ENCODE results near the gene UCHL3. TPM values are rescaled to one million over a fixed set of nuclear protein-coding genes. Genes with fewer than 3 reads are reported as not detected.

Gene UCHL3
- total and polyA plus RNA-seq, 10 of the 15 experiments (the other 5 are each of a cell fraction or from before 2014, with no cell fraction given), result 52.5 to 179 (median 104) TPM

DNA sequence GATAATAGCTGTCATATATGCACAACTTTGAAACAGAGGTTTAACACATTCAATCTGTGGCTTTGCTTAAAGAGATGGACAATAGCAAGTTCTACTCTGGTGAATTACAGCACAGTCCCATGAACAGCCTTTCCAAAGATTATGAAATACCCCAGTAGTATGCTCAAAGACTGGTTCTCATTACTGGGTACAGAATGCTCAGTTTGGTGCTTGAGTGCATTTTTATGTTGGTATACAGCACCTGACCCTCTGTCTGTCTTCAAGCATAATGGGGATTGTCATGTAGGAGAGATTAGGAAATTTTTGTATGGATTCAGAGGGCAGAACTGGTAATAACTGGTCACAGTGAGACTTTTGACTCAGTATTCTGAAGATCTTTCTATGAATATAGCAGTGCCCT, 94.1 kb downstream of the UCHL3 start (continued):
- TF ChIP-seq, protein P1, sequence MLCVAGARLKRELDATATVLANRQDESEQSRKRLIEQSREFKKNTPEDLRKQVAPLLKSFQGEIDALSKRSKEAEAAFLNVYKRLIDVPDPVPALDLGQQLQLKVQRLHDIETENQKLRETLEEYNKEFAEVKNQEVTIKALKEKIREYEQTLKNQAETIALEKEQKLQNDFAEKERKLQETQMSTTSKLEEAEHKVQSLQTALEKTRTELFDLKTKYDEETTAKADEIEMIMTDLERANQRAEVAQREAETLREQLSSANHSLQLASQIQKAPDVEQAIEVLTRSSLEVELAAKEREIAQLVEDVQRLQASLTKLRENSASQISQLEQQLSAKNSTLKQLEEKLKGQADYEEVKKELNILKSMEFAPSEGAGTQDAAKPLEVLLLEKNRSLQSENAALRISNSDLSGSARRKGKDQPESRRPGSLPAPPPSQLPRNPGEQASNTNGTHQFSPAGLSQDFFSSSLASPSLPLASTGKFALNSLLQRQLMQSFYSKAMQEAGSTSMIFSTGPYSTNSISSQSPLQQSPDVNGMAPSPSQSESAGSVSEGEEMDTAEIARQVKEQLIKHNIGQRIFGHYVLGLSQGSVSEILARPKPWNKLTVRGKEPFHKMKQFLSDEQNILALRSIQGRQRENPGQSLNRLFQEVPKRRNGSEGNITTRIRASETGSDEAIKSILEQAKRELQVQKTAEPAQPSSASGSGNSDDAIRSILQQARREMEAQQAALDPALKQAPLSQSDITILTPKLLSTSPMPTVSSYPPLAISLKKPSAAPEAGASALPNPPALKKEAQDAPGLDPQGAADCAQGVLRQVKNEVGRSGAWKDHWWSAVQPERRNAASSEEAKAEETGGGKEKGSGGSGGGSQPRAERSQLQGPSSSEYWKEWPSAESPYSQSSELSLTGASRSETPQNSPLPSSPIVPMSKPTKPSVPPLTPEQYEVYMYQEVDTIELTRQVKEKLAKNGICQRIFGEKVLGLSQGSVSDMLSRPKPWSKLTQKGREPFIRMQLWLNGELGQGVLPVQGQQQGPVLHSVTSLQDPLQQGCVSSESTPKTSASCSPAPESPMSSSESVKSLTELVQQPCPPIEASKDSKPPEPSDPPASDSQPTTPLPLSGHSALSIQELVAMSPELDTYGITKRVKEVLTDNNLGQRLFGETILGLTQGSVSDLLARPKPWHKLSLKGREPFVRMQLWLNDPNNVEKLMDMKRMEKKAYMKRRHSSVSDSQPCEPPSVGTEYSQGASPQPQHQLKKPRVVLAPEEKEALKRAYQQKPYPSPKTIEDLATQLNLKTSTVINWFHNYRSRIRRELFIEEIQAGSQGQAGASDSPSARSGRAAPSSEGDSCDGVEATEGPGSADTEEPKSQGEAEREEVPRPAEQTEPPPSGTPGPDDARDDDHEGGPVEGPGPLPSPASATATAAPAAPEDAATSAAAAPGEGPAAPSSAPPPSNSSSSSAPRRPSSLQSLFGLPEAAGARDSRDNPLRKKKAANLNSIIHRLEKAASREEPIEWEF (IDR thresholded peaks at IDR 0.05; ENCODE audit: insufficient replicate concordance, low read depth, low read length), result no peak
- TF ChIP-seq CBFB (IDR thresholded peaks at IDR 0.05; ENCODE audit: low read depth), result no peak
- no peak for TF ChIP-seq ESRRA (IDR thresholded peaks at IDR 0.05; ENCODE audit: low read length)
- no peak for TF ChIP-seq HDAC6 (IDR thresholded peaks at IDR 0.05; ENCODE audit: unreplicated experiment)

- Histone ChIP-seq H2AFZ (ENCODE audit: control insufficient read depth, low read depth, low read length) (no peak overlapping the region), H3K9me3 (replicated peaks; ENCODE audit: control insufficient read depth, insufficient read depth, low read length) (no peaks in the 10 kb centered on the region), H3K36me3 (ENCODE audit: control insufficient read depth in 2 of 2, insufficient read depth in 2 of 2, low read length in 1 of 2) (no peaks in the 10 kb centered on the region; a peak in 1 of 4 replicates), H3K79me2 (ENCODE audit: control insufficient read depth, insufficient read depth, low read length) (no peaks in the 10 kb centered on the region; the same call in none of the 2 replicates), H3K4me1 (ENCODE audit: control insufficient read depth, insufficient read depth, low read length) (peaks cover 24% of the 10 kb centered on the region), H3K27me3 (replicated peaks in 1 of 2; ENCODE audit: control insufficient read depth in 2 of 2, insufficient read depth in 2 of 2, low read length in 1 of 2) (no peaks in the 10 kb centered on the region), H3K4me3 (no peak overlapping the region), H3K9ac (ENCODE audit: control insufficient read depth, insufficient read depth, low read length) (no peak overlapping the region), H3K27ac (ENCODE audit: control insufficient read depth, insufficient read depth) (no peak overlapping the region), H3K4me2 (ENCODE audit: control insufficient read depth, insufficient read depth) (no peak overlapping the region), H4K20me1 (ENCODE audit: control insufficient read depth, insufficient read depth) (no peaks in the 10 kb centered on the region)
- no peak for TF ChIP-seq TAF1 (IDR thresholded peaks at IDR 0.05; ENCODE audit: borderline replicate concordance, low read depth, low read length)
- TF ChIP-seq ZBTB40 (IDR thresholded peaks at IDR 0.05; ENCODE audit: borderline replicate concordance), result no peak
- no peak for TF ChIP-seq SMC3 (IDR thresholded peaks at IDR 0.05; ENCODE audit: borderline replicate concordance, low read length)
- TF ChIP-seq CHD2 (IDR thresholded peaks at IDR 0.05; ENCODE audit: borderline replicate concordance, low read depth, low read length), result no peak
- no peak for TF ChIP-seq HDAC2 (IDR thresholded peaks at IDR 0.05)
- ATAC-seq, result no peak
- WGBS (ENCODE audit: insufficient coverage, insufficient replicate concordance, low lambda C conversion rate, missing lambda C conversion rate), result 93% methylated on average over 3 of the region's 3 CpGs
- FAIRE-seq, result no peak
- POLR2A ChIA-PET, result no interaction called here
- intact Hi-C loops (cut with micrococcal nuclease; ENCODE audit: unreplicated experiment), result loop anchor here (10.0 kb wide), 1 partner anchor 270 kb away; no protein-coding TSS in a partner anchor
- CTCF ChIA-PET, result no interaction called here
- SMC1A ChIA-PET (ENCODE audit: uncharacterized antibody, unreplicated experiment), result interaction anchor here (0.8 kb wide), 1 partner anchor 278 kb away, joined by 3 read pairs; no protein-coding TSS in a partner anchor
- in situ Hi-C loops (cut with MboI), result no loop called here
- BruUV-seq (replicated peaks), result no TSS peak
- RAD21 ChIA-PET (ENCODE audit: unreplicated experiment), result no interaction called here
- no peak for DNase-seq (ENCODE audit: low read depth, low spot score)
Observed at GRCh38 chr13:75645141-75645540, 95.5 kb downstream of the UCHL3 start.
